ENCODE data around the gene UTS2R.

UTS2R gene

GRCh38 chr17:82371333-82372248, at the start of gene UTS2R:
TSS of gene UTS2R (plus strand) at chr17:82371765. CDS start at chr17:82374325, 2,560 bp downstream.
- no peak for DNase-seq

GRCh38 chr17:82321947-82322466, 49.6 kb upstream of the UTS2R start:
- DNase-seq = no peak

- no peak for DNase-seq
These were observed 48.8 kb upstream of the UTS2R start for GRCh38 chr17:82322526-82323453.

GRCh38 chr17:82323514-82324234, 47.9 kb upstream of the UTS2R start:
- DNase-seq = no peak

- DNase-seq = no peak
These were observed 46.8 kb upstream of the UTS2R start for GRCh38 chr17:82324566-82325285.

GRCh38 chr17:82325286-82326180, 46.0 kb upstream of the UTS2R start:
- no peak for DNase-seq

- DNase-seq = no peak
These were observed 44.3 kb upstream of the UTS2R start for GRCh38 chr17:82327289-82327688.

- no peak for DNase-seq
These were observed 43.8 kb upstream of the UTS2R start for GRCh38 chr17:82327757-82328140.

GRCh38 chr17:82328141-82328993, 43.2 kb upstream of the UTS2R start:
- no peak for DNase-seq

GRCh38 chr17:82328994-82329507, 42.5 kb upstream of the UTS2R start:
- no peak for DNase-seq

GRCh38 chr17:82329683-82330321, 41.8 kb upstream of the UTS2R start:
- no peak for DNase-seq

GRCh38 chr17:82330322-82331239, 41.0 kb upstream of the UTS2R start:
- no peak for DNase-seq

GRCh38 chr17:82331345-82331939, 40.1 kb upstream of the UTS2R start:
- DNase-seq = no peak

GRCh38 chr17:82332669-82333278, 38.8 kb upstream of the UTS2R start:
- DNase-seq = peak; percentile 17

GRCh38 chr17:82333279-82334171, 38.0 kb upstream of the UTS2R start, which contains the start of gene SECTM1:
TSS of gene SECTM1 (minus strand) at chr17:82333766. CDS start at chr17:82327240, 6,526 bp downstream.
- DNase-seq = no peak

GRCh38 chr17:82334204-82334621, 37.4 kb upstream of the UTS2R start:
- no peak for DNase-seq
